ENCODE measurements around the gene METTL21C.

METTL21C gene

DNA sequence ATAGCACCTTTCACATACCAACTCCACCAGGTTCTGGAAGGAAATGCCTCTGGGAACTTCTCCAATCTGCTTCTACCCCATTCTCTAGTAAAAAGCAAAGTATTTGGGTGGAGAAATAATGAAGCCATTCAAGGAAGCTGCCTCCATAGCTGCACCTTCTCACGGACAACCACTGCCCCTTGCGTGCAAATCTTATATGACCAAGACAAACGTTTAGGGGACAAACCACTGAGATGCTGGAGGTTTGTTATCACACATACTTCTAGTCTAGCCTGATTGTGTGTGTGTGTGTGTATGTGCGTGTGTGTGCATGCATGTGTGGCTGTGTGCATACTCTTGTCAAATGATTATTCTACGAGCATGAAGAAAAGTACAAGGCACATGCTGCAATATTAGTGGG is 6.5 kb upstream of the METTL21C start:
- ATAC-seq (ENCODE audit: insufficient read depth, low read depth): no peak
- no peaks in the 10 kb centered on the region for H3K9me3 ChIP-seq (ENCODE audit: insufficient read depth, low read length, severe bottlenecking)
- TF ChIP-seq, protein P1, sequence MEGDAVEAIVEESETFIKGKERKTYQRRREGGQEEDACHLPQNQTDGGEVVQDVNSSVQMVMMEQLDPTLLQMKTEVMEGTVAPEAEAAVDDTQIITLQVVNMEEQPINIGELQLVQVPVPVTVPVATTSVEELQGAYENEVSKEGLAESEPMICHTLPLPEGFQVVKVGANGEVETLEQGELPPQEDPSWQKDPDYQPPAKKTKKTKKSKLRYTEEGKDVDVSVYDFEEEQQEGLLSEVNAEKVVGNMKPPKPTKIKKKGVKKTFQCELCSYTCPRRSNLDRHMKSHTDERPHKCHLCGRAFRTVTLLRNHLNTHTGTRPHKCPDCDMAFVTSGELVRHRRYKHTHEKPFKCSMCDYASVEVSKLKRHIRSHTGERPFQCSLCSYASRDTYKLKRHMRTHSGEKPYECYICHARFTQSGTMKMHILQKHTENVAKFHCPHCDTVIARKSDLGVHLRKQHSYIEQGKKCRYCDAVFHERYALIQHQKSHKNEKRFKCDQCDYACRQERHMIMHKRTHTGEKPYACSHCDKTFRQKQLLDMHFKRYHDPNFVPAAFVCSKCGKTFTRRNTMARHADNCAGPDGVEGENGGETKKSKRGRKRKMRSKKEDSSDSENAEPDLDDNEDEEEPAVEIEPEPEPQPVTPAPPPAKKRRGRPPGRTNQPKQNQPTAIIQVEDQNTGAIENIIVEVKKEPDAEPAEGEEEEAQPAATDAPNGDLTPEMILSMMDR (IDR thresholded peaks at IDR 0.05; ENCODE audit: borderline replicate concordance, extremely low read depth, low read length, poor library complexity, severe bottlenecking): no peak
- TF ChIP-seq EZH2 (IDR thresholded peaks at IDR 0.05; ENCODE audit: borderline replicate concordance, low read depth, low read length, severe bottlenecking): no peak
- no peaks in the 10 kb centered on the region for H3K27me3 ChIP-seq (ENCODE audit: insufficient read depth, low read length, poor library complexity)
- no peaks in the 10 kb centered on the region for H3K36me3 ChIP-seq (ENCODE audit: insufficient read depth, low read length)
- H3K9ac ChIP-seq (ENCODE audit: low read depth, low read length): no peak overlapping the region
- no peak overlapping the region for H3K4me3 ChIP-seq (ENCODE audit: low read depth in 1 of 2, low read length in 2 of 2)
- DNase-seq: no peak
- H3K4me1 ChIP-seq (ENCODE audit: insufficient read depth, low read length): no peaks in the 10 kb centered on the region
- no peaks in the 10 kb centered on the region for H4K20me1 ChIP-seq (ENCODE audit: insufficient read depth, low read length)
- no peaks in the 10 kb centered on the region for H3K79me2 ChIP-seq (ENCODE audit: insufficient read depth, low read length)
- no peak overlapping the region for H3K27ac ChIP-seq (ENCODE audit: low read length)
- H2AFZ ChIP-seq (ENCODE audit: low read depth, low read length): no peak overlapping the region
- H3K4me2 ChIP-seq (ENCODE audit: insufficient read depth, low read length): no peak overlapping the region

DNA sequence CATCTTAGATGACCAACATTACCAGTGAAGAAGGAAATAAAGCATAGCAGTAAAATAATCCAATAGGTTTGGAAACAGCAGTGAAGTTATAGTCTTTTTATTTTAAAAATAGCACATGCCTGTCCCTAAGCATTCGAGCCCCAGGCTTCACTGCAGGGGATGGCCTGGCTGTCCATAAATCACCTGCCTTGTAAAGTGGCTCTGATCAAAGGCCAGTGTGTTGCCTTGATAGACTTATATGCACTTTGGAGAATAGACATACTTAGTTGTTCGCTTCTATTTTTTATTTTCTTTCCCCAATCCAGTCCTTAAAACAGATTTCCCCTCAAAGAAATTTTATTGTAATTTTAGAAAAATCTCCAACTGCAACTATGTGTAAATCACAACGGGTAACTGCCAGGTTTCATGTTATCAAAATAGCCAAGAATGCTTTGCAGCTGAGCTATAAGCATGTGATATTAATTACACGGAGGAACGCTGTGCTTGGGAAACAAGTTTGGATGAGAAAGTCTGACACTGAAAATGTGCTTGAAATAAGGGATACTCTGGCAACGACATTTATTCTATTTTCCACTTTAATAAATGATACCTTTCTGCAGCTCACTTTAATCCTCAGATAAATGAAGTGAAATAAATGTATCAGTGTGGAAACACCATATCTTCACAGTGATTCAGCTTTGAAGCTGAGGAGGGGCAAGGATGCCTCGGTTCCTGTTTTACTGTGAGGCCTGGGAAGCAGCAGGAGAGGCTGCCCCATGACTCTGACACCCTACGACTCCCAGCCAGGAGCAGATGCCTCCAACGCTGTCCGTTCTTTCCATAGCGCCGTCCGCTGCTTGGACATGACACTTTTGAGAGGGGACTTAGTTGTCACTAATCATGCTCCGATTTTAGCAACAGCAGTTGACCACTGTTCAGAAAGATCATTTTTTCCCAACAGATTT is 5.5 kb upstream of the METTL21C start:
- H2AFZ ChIP-seq (ENCODE audit: low read depth, low read length): no peak overlapping the region
- H3K4me3 ChIP-seq (ENCODE audit: low read depth in 1 of 2, low read length in 2 of 2): no peak overlapping the region
- ATAC-seq (ENCODE audit: insufficient read depth, low read depth) (no peak), DNase-seq (no peak)
- no peak overlapping the region for H3K27ac ChIP-seq (ENCODE audit: low read length)
- no peaks in the 10 kb centered on the region for H3K79me2 ChIP-seq (ENCODE audit: insufficient read depth, low read length)
- H3K9ac ChIP-seq (ENCODE audit: low read depth, low read length): no peak overlapping the region
- H4K20me1 ChIP-seq (ENCODE audit: insufficient read depth, low read length): no peaks in the 10 kb centered on the region
- TF ChIP-seq, protein P1 (IDR thresholded peaks at IDR 0.05; ENCODE audit: borderline replicate concordance, extremely low read depth, low read length, poor library complexity, severe bottlenecking): no peak
- no peak for TF ChIP-seq EZH2 (IDR thresholded peaks at IDR 0.05; ENCODE audit: borderline replicate concordance, low read depth, low read length, severe bottlenecking)
- no peaks in the 10 kb centered on the region for H3K36me3 ChIP-seq (ENCODE audit: insufficient read depth, low read length)
- H3K27me3 ChIP-seq (ENCODE audit: insufficient read depth, low read length, poor library complexity): no peaks in the 10 kb centered on the region
- H3K4me2 ChIP-seq (ENCODE audit: insufficient read depth, low read length): no peak overlapping the region
- no peaks in the 10 kb centered on the region for H3K4me1 ChIP-seq (ENCODE audit: insufficient read depth, low read length)
- no peaks in the 10 kb centered on the region for H3K9me3 ChIP-seq (ENCODE audit: insufficient read depth, low read length, severe bottlenecking)

DNA sequence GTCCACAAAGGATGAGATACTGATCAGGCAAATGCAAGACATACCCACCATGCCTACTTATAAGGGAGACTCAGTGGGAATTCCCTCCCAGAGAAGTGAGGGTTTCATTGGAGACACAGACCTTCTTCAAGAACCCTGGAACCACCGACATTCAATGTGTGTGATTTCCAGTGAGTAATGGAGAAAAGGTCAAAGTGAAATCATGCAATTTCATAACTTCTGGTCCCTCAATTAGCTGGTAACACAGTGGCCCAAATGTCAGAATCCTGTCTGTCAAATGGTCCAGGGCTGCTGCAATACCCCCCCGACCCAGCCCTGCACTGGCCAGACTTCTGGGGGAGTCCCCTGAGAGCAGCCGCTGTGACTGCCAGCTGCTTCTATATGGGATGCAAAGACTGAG is 4.7 kb upstream of the METTL21C start:
- no peaks in the 10 kb centered on the region for H3K79me2 ChIP-seq (ENCODE audit: insufficient read depth, low read length)
- no peak for DNase-seq
- TF ChIP-seq, protein P1 (IDR thresholded peaks at IDR 0.05; ENCODE audit: borderline replicate concordance, extremely low read depth, low read length, poor library complexity, severe bottlenecking): no peak
- TF ChIP-seq EZH2 (IDR thresholded peaks at IDR 0.05; ENCODE audit: borderline replicate concordance, low read depth, low read length, severe bottlenecking): no peak
- H3K36me3 ChIP-seq (ENCODE audit: insufficient read depth, low read length): no peaks in the 10 kb centered on the region
- no peaks in the 10 kb centered on the region for H3K9me3 ChIP-seq (ENCODE audit: insufficient read depth, low read length, severe bottlenecking)
- ATAC-seq (ENCODE audit: insufficient read depth, low read depth): no peak
- no peak overlapping the region for H3K27ac ChIP-seq (ENCODE audit: low read length)
- H3K4me3 ChIP-seq (ENCODE audit: low read depth in 1 of 2, low read length in 2 of 2): no peak overlapping the region
- no peaks in the 10 kb centered on the region for H3K4me1 ChIP-seq (ENCODE audit: insufficient read depth, low read length)
- H3K27me3 ChIP-seq (ENCODE audit: insufficient read depth, low read length, poor library complexity): peaks cover 3% of the 10 kb centered on the region
- no peak overlapping the region for H2AFZ ChIP-seq (ENCODE audit: low read depth, low read length)
- no peak overlapping the region for H3K4me2 ChIP-seq (ENCODE audit: insufficient read depth, low read length)
- H4K20me1 ChIP-seq (ENCODE audit: insufficient read depth, low read length): no peaks in the 10 kb centered on the region
- H3K9ac ChIP-seq (ENCODE audit: low read depth, low read length): no peak overlapping the region

Data from DND-41 (cell line).